GM21447 (cell line): ENCODE data around the gene PURB.
"Not testable (repeated sequence)": the region's sequence is repeated elsewhere in the genome, so short reads cannot be mapped to it uniquely, and the experiment has no call there.

Source experiments
- ATAC-seq: cut with Tn5 transposase; IDR thresholded peaks from one replicate; pipeline ENCODE4 v1.9.1; 2021; ENCODE audit not compliant: unreplicated experiment

The PURB gene

GRCh38 chr7:44854644-44855364 is 30.5 kb downstream of the PURB start:
- ATAC-seq = no peak

GRCh38 chr7:44853391-44853790 is 31.9 kb downstream of the PURB start:
- no peak for ATAC-seq

DNA sequence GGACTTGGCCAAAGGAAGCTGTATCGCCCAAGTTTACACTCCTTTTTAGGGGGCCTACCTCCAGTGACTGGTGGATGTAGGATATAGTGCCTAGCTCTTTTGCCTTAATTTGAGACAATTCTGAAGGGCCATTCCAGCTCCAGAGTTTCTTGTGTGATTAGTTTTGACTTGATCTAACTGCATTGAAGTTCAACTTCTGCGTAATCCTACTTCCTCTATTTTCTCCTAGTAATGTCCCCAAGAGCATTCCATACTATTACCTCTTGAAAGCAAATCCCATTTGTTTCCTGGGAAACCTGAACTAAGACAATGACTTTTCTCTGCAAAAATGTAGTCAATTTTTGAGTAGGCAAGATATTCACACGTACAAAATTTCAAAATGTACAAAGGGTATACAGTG is 32.7 kb downstream of the PURB start:
- no peak for ATAC-seq

DNA sequence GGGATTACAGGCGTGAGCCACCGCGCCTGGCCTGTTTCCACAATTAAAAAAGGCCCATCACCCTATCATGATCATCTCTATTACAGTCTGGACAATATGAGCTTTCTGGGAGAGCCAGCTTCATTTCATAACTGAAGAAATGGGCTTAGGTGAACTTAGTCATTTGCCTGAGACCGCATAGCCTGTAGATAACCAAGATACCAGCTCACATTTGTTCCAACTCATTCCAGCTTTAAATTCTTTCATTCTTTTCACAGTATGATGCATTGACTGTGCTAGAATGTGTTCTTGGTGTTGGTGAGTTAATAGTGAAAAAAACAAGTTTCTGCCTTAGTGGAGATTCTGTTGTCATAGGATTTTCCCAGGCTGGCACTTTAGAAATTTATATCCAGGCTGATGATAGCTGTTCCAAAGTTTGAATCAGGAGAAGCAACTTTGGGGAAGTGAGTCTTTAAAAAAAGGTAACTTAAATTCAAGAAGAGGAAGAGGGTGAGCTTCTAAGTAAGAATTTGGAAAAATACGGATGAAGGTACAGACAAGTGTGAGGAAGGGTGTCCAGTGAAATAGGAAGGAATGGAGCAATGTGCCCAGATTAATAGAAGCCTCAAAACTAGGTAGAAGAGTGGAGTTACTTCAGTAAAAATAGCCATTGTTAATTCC is 35.3 kb downstream of the PURB start:
- no peak for ATAC-seq

DNA sequence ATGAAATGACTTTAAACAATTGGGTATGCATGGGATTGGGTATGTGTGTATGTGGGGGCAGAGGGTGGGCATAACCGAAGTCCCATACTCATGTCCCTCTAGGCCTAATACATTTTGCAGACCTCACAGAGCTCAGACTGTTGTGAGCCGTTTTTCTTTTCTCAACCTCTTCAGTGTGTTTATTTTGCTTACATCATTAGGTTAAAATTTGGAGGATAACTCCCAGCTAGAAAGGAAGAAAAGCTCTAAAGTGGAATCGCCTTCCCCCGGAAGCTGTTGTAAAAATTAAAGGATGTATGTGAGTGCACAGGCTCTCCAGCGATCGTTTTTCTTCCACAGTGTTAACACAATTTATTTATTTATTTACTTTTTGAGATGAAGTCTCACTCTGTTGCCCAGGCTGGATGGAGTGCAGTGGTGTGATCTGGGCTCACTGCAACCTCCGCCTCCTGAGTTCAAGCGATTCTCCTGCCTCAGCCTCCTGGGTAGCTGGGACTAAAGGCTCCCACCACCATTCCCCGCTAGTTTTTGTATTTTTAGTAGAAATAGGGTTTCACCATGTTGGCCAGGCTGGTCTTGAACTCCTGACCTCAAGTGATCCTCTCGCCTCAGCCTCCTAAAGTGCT is 36.0 kb downstream of the PURB start:
- no peak for ATAC-seq

GRCh38 chr7:44847920-44848634 is 37.3 kb downstream of the PURB start, which contains the start of gene H2AZ2:
Gene H2AZ2 (minus strand): TSS chr7:44848087. CDS start chr7:44847971, 116 bp downstream.
- peak; percentile 85 for ATAC-seq

DNA sequence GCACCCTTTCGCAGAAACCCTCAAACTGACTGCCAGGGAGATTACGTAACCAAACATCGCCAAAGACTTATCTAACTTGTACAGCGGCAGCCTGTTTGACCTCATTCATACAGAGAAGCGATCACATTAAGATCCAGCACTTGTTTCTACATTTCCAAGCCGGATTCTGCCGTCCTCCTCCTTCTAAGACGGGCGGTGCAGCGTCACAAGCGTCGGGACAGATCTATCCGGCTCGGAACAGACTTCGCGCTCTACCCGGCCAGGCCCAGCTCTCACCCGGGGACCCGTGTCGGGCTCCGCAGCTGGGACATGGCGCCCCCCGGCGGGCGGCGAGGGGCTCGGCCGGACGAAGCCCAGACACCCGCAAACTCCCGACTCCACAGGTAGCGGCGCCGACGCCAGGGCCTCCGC is 37.8 kb downstream of the PURB start:
- ATAC-seq = peak; percentile 56

- peak; percentile 3 for ATAC-seq
Observed at GRCh38 chr7:44846816-44847508, 38.4 kb downstream of the PURB start.

- ATAC-seq = not testable (repeated sequence)
Observed at GRCh38 chr7:44846390-44846789, 38.9 kb downstream of the PURB start.

DNA sequence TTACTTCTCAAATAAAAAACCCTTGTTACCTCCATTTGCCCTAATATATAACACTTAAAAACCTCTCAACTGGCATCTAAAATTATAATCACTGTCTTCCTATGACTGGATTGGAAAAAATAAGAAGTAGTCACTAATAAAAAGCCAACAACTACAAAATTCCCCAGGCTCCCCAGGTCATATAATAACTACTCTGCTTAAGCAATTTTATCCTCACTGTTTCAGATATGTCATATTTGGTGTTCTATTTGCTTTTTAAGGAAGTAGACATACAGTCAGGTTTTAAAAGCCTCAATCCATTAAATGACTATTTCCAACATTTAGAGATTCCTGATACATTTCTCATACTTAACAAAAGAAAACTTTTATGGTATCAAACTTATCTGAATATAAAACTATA is 39.9 kb downstream of the PURB start:
- ATAC-seq = no peak

DNA sequence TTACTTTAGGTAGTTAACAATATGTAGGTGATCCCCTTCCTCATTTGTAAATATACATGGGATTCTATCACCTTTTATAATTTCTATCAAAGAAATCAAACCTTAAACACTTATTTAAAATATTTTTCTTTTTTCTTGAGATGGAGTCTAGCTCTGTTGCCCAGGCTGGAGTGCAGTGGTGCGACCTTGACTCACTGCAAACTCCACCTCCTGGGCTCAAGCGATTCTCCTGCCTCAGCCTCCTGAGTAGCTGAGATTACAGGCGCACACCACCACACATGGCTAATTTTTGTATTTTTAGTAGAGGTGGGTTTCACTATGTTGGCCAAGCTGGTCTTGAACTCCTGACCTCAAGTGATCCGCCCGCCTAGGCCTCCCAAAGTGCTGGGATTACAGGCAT is 41.9 kb downstream of the PURB start:
- ATAC-seq = not testable (repeated sequence)

DNA sequence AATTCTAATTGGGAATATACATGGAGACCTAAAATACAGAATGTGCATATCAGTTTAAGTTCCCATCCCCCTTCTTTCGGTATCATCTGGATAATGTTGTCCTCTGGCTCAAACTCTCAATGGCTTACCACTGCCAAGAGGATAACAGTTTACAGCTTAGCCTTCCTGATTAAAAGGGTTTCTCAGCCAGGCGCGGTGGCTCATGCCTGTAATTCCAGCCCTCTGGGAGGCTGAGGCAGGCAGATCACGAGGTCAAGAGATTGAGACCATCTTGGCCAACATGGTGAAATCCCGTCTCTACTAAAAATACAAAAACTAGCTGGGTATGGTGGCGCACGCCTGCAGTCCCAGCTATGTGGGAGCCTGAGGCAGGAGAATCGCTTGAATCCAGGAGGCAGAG is 42.7 kb downstream of the PURB start:
- not testable (repeated sequence) for ATAC-seq

GRCh38 chr7:44838751-44839150 is 46.6 kb downstream of the PURB start:
- ATAC-seq = no peak

DNA sequence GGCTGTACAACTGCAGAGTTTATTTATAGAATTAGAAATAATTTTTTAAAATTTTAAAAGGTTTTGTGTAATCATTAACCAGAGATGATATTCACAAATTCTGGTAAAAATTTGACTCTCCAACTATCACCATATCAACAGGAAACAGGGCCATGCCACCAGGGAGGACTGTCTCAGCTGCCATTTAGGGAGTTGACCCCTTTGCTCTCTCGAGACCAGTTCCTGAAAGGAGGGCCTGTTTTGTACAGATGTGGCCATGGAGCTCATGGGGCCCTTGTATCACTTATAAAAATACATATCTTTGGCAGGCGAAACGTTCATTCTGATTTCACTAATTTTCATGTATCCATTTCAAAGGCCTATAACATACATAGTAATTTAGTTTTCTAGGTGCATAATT is 57.8 kb downstream of the PURB start:
- ATAC-seq = no peak
